ENCODE measurements around the gene DLL3. TPM values are rescaled to one million over a fixed set of nuclear protein-coding genes. Genes with fewer than 3 reads are reported as not detected.

Gene DLL3
- total RNA-seq, 1 donor from 2014 or later: 42.7 TPM

GRCh38 chr19:39524495-39524894, 25.7 kb downstream of the DLL3 start:
- Mint-ChIP-seq H3K36me3 (ENCODE audit: low read depth, unreplicated experiment) (peaks cover 4% of the 10 kb centered on the region), H3K4me3 (ENCODE audit: unreplicated experiment) (no peak overlapping the region), H3K9me3 (ENCODE audit: unreplicated experiment) (no peaks in the 10 kb centered on the region), H3K4me1 (ENCODE audit: unreplicated experiment) (no peaks in the 10 kb centered on the region), H3K27me3 (ENCODE audit: unreplicated experiment) (no peaks in the 10 kb centered on the region), H3K27ac (ENCODE audit: unreplicated experiment) (no peak overlapping the region)
- no peak for TF ChIP-seq CTCF (IDR thresholded peaks at IDR 0.05; ENCODE audit: unreplicated experiment)
- DNase-seq (ENCODE audit: low spot score): no peak

- Mint-ChIP-seq H3K4me1 (ENCODE audit: unreplicated experiment) (no peaks in the 10 kb centered on the region), H3K4me3 (ENCODE audit: unreplicated experiment) (peak overlapping the region; percentile 25), H3K9me3 (ENCODE audit: unreplicated experiment) (no peaks in the 10 kb centered on the region), H3K27ac (ENCODE audit: unreplicated experiment) (no peak overlapping the region), H3K36me3 (ENCODE audit: low read depth, unreplicated experiment) (peaks cover 4% of the 10 kb centered on the region), H3K27me3 (ENCODE audit: unreplicated experiment) (no peaks in the 10 kb centered on the region)
- TF ChIP-seq CTCF (IDR thresholded peaks at IDR 0.05; ENCODE audit: unreplicated experiment): no peak
- DNase-seq (ENCODE audit: low spot score): no peak
Observed at GRCh38 chr19:39525205-39525604, 26.5 kb downstream of the DLL3 start.

- Mint-ChIP-seq H3K4me1 (ENCODE audit: unreplicated experiment) (no peaks in the 10 kb centered on the region), H3K4me3 (ENCODE audit: unreplicated experiment) (peak overlapping the region; percentile 96), H3K27me3 (ENCODE audit: unreplicated experiment) (no peaks in the 10 kb centered on the region), H3K27ac (ENCODE audit: unreplicated experiment) (no peak overlapping the region), H3K36me3 (ENCODE audit: low read depth, unreplicated experiment) (peaks cover 4% of the 10 kb centered on the region), H3K9me3 (ENCODE audit: unreplicated experiment) (no peaks in the 10 kb centered on the region)
- TF ChIP-seq CTCF (IDR thresholded peaks at IDR 0.05; ENCODE audit: unreplicated experiment): no peak
- no peak for DNase-seq (ENCODE audit: low spot score)
Observed at GRCh38 chr19:39531834-39532232, 33.1 kb downstream of the DLL3 start.

GRCh38 chr19:39532233-39533002, 33.7 kb downstream of the DLL3 start, which contains the start of gene EID2B:
TSS of gene EID2B (minus strand) at chr19:39532852. CDS start at chr19:39532802, 50 bp downstream.
- peak; percentile 90 for TF ChIP-seq CTCF (IDR thresholded peaks at IDR 0.05; ENCODE audit: unreplicated experiment)
- H3K36me3 Mint-ChIP-seq (ENCODE audit: low read depth, unreplicated experiment): peaks cover 4% of the 10 kb centered on the region
- H3K4me1 Mint-ChIP-seq (ENCODE audit: unreplicated experiment): no peaks in the 10 kb centered on the region
- H3K4me3 Mint-ChIP-seq (ENCODE audit: unreplicated experiment): peak within 1 kb of the TSS; percentile 96
- DNase-seq (ENCODE audit: low spot score): peak; percentile 95
- no peaks in the 10 kb centered on the region for H3K9me3 Mint-ChIP-seq (ENCODE audit: unreplicated experiment)
- no peak within 1 kb of the TSS for H3K27ac Mint-ChIP-seq (ENCODE audit: unreplicated experiment)
- H3K27me3 Mint-ChIP-seq (ENCODE audit: unreplicated experiment): no peaks in the 10 kb centered on the region

GRCh38 chr19:39533003-39533512, 34.3 kb downstream of the DLL3 start:
- Mint-ChIP-seq H3K4me3 (ENCODE audit: unreplicated experiment) (peak overlapping the region; percentile 96), H3K36me3 (ENCODE audit: low read depth, unreplicated experiment) (peaks cover 4% of the 10 kb centered on the region), H3K27me3 (ENCODE audit: unreplicated experiment) (no peaks in the 10 kb centered on the region), H3K4me1 (ENCODE audit: unreplicated experiment) (peaks cover under 1% of the 10 kb centered on the region), H3K9me3 (ENCODE audit: unreplicated experiment) (no peaks in the 10 kb centered on the region), H3K27ac (ENCODE audit: unreplicated experiment) (no peak overlapping the region)
- peak; percentile 28 for TF ChIP-seq CTCF (IDR thresholded peaks at IDR 0.05; ENCODE audit: unreplicated experiment)
- DNase-seq (ENCODE audit: low spot score): no peak

Measured in endothelial cell (in vitro differentiated cells).